Lung microvascular endothelial cell (primary cell): ENCODE measurements around the gene SAMD9L. TPM values are rescaled to one million over a fixed set of nuclear protein-coding genes. Genes with fewer than 3 reads are reported as not detected.
A peak's percentile ranks its signal among the peaks of the same experiment; 100 is the strongest.

Experiments used
- DNase-seq, 2 donors: peaks; one replicate each; pipeline versions ENCODE4 v3.0.0 to v3.0.0-alpha.2; 2010; ENCODE audit warnings: low read depth in 2 of 2
- total RNA-seq: library from RNA; depleted of rRNA; stranded (reverse); fragments of >200 nt; gene quantifications from 2 replicates; pipeline ENCODE4 v1.2.1, GENCODE V29; 2014

Gene SAMD9L
- total RNA-seq, result 6.9 and 8.1 TPM in 2 replicates

DNA sequence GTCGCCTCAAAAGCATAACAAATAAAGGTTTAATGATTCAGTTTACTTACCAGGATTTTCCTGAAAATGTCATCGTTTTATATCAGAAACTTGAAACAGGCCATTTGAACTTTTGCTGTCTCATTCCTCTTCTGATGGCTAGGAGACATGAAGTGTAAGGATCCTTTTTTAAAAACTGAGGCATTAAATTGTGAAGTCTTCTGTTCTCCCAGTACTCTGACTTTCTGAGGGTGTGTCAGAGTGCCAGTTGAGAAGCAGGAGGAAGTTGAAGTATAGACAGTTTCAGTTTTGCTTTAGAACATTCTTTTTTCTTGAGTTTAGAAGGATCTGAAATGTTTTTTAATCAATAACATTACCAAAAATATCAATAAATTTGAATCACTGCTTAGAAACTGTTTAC is at the start of gene SAMD9L:
TSS of gene SAMD9L (minus strand) at position 242 of the 400 bp plus-strand sequence. CDS start 12,414 bp downstream, outside the sequence.
- DNase-seq, result peak; percentile 23 to 59

DNA sequence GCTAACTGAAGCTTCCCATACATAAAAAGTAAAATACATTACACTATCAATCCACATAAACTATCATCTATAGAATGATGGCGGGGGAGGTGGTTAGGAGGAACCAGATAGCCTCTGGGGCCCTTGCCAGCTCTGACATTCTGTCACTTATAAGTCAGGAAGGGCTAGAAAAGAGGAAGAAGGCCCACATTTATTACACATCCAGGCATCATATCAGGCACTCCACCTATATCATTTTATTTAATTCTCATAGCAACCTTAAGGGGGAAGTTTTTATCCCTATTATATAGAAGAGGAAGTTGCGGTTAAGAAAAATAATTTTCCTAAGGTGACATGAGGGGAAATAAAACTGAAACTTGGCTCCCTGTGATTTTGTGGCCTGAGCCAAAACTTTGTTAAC is 48.2 kb upstream of the SAMD9L start:
- DNase-seq, result no peak

DNA sequence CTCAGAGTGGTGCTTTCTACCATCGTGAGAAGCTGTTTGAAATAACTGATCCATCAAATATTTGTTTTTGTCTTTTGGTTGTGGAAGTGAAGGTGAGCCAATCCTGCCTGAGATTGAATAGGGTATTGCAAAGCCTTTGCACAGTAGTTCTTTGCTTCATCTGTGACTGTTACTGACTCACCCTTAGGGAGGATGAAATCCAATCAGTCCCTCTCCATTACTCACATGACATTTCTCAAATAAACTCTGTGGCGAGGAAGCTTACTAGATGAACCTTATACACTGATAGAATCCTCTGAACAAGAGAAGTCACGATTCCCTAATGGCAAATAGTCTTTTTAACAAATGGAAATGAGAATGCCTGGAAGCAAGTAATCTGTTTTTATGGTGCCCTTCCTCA is 46.2 kb upstream of the SAMD9L start:
- DNase-seq, result peak in 1 of 2 donors; percentile 1

DNA sequence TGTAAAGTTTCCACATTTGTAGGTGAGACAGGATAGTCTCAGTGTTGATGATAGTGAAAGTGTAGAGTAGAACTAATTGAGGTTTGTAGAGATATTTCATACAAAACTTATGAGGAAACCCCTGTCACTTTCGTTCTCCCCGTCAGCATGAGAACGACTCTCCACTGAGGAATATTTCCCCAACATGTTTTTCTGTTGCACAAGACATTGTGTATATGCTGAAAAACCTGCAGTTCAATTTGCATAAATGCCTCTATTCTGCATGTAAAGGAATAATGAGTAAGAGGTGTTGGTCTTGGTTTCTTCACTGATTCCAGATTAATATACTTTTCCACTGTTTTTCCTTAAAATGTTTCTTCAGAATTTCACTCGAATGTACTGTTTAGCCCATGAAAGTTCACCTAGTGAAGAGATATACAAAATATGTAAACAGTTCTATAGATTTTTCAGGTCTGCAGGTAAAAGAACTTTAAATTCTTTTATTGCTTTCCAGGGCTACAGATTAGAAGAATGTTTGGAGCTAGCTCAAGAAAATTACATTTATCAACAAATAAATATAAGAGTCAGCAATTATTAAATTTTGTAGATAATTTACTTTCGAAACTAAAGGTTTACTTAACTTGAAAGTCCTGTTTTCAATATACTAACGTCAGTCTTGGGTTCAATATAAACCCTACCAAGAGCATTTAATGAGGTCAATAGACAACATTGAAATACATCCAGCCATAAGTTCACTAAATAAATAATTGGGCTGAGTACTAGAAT is 40.9 kb upstream of the SAMD9L start:
- no peak for DNase-seq

DNA sequence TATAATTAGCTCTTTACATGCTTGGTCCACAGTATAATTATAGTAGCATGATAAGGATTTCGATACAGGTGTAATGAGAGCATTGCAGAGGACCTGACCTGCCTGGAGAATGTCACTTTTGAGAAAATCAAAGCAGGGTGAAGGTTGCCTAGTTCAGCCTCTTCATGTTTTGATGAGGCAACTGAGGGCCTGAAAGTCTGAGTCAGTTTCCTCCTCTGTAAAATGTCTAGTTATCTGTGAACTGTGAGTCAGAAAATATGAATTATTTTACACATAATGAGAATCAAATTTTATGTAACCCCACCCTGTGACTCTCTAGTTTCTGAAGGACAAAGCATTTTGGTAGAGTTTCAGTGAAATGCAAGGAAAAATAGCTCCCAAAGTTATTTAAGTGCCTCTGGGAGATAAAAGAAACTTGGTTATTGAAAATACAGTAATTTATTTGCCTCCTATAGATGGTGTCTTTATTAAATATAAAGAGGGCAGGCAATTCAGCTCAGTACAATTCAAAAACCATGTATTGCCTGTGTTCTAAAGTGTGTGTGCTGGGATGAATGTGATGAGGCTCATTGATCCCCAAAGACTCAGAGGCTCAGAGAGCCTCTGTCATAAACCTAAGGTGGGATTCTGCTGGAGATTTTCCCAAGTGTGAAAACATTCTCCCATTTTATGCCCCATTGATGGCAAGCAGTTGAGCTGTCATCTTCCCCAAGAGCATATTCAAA is 37.3 kb upstream of the SAMD9L start:
- peak in 1 of 2 donors; percentile 51 for DNase-seq

DNA sequence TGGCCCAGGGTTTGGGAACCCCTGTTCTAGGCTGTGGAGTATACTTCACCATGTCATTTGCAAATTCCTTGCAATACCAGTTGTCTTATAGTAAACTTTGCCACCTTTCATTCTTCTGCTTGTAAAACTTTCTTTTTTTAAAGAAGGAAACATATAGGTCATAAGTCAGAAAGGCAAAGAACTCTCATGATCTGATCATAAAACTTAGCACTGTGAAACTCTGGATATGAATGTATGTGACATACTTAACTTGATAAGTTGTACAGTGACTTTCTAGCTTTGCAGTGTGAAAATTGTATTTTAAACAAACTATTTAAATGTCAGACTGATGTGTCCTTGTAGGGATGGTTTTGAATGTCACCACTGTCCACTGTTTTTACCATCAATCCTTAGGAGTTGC is 31.0 kb upstream of the SAMD9L start:
- no peak for DNase-seq

DNA sequence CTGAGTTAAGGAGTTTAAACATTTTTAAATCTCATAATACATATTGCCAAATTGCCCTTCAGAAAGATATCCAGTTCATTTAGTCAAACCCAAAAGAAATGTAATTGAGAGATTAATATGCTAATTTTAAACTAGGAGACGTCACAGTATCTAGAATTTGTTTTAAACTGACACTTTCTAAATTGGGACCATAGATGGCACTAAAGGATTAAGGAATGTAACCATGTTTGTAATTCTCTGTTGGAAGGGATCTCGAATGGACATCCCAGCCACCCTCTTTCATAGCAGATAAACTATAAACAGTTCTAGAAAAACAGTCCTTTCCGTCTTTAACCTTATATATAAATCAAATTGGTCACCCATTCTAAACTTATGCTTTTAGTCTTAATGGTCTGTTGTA is 30.0 kb upstream of the SAMD9L start:
- peak; percentile 7 to 28 for DNase-seq

DNA sequence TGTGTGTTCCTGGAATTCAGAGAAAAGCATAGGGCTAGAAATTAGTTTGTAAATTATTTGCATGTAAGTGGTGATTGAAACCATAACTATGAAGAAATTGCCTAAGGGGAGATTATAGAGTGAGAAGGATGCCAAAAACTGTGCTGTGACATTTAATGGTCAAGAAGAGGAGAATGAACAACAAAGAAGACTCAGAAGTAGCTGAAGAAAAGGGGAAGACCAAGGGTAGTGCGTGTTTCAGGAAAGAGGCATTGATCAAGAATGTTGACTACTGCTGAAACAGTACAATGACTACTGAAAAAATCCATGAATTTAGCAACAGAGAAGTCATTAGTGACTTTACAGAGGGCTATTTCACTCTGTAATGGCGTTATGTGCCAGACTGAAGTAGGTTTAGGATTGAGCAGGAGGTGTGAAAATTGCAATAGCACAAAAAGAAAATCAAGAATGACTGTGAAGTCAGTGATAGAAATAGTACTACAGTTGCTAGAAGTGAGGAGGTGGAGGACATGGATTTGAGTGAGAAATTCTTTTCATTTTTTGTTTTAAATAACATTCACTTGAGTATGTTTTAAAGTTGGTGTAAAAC is 28.9 kb upstream of the SAMD9L start:
- no peak for DNase-seq

DNA sequence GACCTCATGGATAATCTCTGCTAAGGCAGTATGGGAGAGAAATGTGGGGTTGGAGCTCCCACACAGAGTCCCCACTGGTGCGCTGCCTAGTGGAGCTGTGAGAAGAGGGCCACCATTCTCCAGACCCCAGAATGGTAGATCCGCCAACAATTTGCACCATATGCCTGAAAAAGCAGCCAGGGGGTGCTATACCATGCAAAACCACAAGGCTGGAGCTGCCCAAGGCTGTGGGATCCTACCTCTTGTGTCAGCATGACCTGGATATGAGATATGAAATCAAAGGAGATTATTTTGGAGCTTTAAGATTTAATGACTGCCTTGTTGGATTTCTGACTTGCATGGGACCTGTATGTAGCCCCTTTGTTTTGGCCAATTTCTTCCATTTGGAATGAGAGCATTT is 27.0 kb upstream of the SAMD9L start:
- no peak for DNase-seq

DNA sequence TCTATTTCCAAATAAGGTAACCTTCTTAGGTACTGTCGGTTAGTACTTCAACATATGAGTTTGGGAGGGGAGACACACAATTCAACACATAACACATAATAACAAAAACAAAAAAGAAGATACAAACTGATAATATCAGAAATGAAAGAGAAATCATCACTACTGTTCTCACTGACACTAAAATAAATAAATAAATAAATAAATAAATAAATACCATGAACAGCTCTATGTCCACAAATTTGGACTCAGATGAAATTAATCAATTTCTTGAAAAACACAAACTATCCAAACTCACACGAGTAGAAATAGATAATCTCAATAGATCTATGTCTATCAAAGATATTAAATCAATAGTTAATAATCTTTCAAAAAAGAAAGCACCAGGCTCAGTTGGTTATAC is 24.5 kb upstream of the SAMD9L start:
- no peak for DNase-seq

DNA sequence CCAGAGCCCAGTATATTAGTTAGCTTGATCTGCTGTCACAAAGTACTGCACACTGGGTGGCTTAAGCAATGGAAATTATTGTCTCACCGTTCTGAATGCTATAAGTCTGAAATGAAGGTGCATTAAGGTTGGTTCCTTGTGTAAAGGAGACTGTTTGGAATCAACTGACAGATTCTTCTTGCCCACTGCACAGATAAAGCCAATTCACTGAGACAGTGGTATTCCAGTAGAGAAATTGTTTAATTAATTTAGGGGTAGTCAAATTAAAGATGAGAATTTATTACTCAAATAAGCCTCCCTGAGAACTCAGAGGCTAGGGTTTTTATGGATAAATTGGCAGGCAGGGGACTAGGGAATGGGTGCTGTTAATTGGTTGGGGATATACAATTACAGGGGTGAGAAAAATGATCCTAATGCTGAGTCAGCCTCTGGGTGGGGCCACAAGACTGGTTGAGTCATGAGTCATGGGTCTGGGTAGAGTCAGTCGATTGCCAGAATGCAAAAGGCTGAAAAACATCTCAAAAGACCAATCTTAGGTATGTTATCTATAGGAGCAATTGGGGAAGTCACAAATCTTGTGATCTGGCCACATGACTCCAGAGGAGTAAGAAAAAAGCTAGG is 23.5 kb upstream of the SAMD9L start:
- DNase-seq, result no peak

DNA sequence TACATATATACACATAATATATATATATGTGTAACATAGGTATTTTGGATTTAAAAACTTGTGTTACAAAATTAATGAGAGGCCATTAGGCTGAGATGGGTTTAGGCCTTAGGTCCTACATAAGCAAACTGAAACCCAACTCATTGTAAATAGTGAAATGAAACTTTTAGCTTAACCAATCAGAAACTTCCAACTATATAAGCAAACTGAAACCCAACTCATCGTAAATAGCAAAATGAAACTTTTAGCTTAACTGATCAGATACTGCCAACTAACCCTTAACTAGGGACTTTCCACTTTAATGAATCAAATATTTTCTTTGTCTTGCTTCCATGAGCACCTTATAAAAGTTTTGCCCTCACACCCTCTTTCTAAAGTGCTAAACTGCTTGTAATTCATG is 17.3 kb upstream of the SAMD9L start:
- no peak for DNase-seq

DNA sequence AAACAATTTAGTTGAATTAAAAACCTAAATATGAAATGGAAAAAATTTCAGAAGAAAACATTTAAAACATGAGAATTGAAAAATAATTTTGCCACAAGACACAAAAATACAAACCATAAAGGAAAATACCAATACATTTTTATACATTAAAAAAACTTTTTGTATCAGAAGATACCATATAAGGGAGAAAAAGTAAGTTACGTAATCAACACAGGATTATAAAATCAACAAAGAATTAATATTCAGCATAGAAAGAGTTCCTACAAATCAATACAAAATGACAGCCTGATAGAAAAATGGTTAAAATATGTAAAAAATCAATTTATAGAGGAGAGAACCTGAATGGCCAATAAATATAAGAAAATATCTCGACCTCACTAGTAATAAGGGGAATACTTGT is 16.6 kb upstream of the SAMD9L start:
- no peak for DNase-seq

DNA sequence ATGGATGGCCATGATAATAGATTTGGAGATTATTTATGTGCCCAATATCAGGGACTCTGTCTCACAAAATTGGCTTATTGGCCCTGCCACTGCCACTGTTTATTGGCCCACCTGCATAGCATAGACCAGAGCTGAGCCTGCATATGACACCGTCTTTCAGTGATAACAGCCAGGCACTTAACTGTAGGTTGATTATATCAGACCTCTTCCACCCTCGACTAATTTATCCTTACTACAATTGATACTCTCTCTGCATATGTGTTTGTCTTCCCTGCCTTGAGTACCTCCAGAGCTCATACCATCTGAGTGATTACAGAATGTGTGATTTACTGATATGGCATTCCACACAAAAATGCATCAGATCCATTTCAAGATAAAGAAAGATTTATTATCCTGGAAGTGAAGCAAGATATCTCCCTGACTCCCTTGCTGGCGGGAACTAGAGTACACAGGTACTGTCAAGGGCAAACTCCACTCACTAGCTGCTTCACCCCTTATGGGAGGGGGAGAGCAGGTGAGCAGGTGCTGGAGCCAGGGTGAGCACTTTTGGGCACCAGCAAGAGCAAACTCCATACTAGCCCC is 13.1 kb upstream of the SAMD9L start:
- no peak for DNase-seq

DNA sequence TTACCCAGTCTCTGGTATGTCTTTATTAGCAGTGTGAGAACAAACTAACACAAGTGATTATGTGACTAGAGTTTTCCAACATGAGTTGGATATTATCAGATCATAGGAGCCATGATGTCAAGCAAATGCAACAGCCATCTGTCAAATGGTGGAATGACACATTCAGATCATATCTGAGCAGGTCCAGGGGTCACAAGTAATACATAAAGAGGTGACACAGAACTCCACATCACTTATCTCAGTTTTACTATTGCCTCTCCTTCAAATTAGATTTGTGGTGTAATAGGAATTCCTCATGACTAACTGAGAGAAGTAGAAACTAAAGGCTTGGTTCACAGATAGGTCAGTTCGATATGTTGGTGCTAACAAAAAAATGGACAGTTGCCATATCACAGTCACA is 12.2 kb upstream of the SAMD9L start:
- no peak for DNase-seq

DNA sequence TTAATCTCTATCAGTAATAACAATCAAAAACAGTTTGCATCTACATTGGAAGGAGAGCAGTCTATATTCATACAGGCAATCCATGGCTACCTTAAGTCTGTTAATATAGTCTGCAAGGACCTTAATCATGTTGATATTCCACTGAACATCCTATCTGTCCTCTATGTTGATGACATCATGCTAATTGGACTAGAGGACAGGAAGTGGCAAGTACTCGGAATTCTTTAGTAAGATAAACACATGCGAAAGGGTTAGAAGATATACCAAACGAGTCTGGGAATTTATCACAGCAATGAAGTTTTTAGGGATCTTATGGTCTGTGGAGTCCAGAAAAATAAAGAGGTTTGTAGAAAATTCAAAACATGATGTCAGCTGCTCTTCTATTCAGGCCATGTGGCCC is 11.3 kb upstream of the SAMD9L start:
- DNase-seq, result peak; percentile 3 to 55

DNA sequence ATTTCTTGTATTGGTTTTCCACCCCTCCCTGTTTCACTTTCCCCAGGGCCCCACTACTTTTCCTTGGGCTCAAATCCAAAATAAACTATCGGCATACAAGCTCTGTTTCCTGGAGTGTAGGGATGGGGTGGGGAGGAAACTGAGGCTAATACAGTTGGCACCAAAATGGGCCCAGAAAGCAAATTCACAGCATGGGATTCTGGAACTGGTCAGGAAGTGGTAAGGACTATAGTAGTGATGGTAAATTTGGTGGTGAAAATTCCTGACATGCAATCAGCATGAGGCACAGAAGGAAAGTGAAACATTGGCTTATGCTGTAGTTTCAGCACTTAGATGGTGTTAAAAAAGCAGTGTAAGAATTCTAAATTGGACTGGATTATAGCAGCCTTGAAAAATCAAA is 8.7 kb upstream of the SAMD9L start:
- peak in 1 of 2 donors; percentile 17 for DNase-seq

DNA sequence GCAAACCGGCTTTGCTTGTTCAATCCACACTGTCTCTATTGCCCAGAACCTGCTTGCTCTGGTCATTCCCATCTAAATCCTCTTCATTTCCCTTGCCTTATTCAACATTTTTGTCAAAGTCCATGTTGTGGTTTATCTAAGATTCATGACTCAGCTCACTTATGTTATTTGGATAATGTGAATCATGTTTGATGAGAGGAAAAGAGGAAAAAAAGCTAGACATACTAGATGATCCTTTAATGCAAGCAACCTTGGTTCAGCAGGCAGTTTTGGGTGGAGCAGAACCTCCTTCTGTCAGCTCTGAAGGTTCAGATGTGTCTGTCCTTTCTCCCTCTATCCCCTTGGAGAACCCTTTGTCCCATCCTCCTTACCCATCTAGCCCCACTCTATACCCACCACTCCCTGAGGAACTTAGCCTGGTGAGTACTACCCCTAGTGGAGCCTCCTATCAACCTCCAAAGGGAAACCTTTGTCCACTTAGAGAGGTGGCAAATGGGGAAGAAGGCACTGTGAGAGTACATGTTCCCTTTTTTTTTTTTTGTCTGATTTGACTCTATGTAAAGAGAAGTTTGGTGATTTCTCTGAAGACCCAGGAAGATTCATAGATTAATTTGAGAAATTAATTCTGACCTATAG is 2.1 kb upstream of the SAMD9L start:
- no peak for DNase-seq

DNA sequence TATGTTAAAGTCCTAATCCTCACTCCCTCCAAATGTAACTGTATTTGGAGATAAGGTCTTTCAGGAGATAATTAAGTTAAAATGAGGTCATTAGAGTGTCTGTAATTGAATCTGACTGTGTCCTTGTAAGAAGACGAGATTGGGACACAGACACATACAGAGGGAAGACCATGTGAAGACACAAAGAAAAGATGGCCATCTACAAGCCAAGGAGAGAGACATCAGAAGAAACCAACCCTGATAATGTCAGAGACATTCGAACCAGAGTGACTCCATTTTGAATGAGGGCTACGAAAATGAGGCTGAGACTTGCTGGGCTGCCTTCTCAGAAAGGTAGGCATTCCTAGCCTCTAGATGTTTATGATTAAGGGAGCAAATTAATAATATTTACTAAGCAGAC is 542 bp upstream of the SAMD9L start:
- no peak for DNase-seq

DNA sequence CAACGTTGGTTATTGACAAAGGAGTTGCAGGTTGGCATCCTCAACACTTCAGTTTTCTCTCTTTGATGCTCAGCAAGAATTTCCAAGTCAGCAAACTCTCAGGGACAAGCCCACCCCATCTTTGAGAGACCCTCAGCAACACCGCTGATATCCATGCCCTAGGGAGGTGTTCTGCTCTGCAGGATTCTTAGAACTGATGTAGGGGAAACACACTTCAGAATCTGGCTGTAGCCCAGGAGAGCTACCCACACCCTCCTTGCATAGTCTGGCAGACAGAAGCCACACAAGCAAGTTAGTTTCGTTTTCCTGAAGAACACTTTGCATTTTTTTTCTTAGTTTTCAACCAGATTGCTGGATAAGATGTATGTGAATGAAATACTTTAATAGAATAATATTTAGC is 822 bp downstream of the SAMD9L start:
- DNase-seq, result peak; percentile 27 to 82

DNA sequence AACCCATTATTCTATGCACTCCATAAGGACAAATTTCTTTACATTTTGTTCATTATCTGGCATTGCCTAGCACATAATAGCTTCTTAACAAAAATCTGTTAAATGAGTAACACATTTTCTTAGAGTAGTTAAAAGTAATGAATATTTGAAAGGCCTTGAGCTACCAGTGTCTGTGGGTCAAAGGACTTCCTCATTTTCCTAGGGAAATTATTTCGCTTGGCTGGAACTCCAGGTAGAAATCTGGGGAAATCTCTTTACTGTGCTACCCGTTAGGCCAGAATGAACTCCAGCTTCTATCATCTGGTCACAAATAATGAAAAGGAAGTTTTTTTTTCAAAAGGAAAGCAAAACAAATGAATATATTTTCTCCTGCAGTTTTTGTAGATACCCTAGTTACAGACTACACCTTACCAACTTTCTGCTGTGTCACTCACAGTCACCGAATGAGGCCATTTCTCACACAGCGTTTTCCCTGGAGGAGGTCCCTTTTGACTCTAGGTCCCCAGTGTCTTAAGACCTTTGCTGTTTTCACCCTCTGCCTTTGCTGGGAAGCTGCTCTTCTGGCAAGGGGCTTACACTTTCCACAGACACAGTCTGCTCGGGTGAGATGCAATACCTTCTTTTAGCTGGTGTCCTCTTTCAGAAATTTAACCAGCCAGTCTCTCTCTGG is 1.6 kb downstream of the SAMD9L start:
- peak; percentile 5 to 29 for DNase-seq
